ENCODE data around the gene PEX14.

DNA sequence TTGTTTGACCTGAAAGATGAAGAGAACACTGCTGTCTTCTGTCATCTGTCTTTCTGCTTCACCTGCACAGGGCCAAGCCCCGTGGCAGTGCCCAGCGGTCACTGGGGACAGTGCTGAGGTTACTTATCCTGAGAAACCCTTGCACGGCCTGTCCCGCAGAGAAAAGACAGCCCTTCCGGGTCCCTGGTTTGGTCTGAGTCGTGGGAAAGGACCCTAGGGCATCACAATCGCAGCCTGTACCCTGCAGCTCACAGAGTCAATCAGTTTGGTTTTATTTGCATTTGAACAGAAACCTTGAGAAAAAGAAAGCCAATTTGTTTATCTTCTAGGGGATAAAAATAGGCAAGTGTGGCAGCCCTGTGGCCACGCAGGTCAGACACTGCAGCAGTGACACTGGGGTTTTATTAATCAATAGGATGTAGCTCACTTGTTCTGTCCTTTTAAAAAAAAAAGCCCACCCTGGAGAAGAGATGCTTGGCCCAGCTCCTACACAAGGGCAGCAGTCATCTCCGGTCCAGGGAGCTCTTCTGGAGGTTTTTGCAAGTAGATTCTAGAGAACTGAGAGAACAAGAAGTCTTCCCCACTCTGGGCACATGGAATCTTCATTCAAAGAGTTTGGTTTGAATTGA is 120.0 kb downstream of the PEX14 start:
- TF ChIP-seq, protein P1, sequence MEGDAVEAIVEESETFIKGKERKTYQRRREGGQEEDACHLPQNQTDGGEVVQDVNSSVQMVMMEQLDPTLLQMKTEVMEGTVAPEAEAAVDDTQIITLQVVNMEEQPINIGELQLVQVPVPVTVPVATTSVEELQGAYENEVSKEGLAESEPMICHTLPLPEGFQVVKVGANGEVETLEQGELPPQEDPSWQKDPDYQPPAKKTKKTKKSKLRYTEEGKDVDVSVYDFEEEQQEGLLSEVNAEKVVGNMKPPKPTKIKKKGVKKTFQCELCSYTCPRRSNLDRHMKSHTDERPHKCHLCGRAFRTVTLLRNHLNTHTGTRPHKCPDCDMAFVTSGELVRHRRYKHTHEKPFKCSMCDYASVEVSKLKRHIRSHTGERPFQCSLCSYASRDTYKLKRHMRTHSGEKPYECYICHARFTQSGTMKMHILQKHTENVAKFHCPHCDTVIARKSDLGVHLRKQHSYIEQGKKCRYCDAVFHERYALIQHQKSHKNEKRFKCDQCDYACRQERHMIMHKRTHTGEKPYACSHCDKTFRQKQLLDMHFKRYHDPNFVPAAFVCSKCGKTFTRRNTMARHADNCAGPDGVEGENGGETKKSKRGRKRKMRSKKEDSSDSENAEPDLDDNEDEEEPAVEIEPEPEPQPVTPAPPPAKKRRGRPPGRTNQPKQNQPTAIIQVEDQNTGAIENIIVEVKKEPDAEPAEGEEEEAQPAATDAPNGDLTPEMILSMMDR (conservative IDR thresholded peaks at IDR 0.05; ENCODE audit: low read depth in 2 of 2), result no peak
- no peak for TF ChIP-seq JUNB (IDR thresholded peaks at IDR 0.05; ENCODE audit: unreplicated experiment)
- no peak for TF ChIP-seq POLR2AphosphoS5 (IDR thresholded peaks at IDR 0.05; ENCODE audit: low read depth)
- TF ChIP-seq, protein P2, sequence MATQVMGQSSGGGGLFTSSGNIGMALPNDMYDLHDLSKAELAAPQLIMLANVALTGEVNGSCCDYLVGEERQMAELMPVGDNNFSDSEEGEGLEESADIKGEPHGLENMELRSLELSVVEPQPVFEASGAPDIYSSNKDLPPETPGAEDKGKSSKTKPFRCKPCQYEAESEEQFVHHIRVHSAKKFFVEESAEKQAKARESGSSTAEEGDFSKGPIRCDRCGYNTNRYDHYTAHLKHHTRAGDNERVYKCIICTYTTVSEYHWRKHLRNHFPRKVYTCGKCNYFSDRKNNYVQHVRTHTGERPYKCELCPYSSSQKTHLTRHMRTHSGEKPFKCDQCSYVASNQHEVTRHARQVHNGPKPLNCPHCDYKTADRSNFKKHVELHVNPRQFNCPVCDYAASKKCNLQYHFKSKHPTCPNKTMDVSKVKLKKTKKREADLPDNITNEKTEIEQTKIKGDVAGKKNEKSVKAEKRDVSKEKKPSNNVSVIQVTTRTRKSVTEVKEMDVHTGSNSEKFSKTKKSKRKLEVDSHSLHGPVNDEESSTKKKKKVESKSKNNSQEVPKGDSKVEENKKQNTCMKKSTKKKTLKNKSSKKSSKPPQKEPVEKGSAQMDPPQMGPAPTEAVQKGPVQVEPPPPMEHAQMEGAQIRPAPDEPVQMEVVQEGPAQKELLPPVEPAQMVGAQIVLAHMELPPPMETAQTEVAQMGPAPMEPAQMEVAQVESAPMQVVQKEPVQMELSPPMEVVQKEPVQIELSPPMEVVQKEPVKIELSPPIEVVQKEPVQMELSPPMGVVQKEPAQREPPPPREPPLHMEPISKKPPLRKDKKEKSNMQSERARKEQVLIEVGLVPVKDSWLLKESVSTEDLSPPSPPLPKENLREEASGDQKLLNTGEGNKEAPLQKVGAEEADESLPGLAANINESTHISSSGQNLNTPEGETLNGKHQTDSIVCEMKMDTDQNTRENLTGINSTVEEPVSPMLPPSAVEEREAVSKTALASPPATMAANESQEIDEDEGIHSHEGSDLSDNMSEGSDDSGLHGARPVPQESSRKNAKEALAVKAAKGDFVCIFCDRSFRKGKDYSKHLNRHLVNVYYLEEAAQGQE (IDR thresholded peaks at IDR 0.05; ENCODE audit: unreplicated experiment), result no peak
- TF ChIP-seq EZH2phosphoT487 (IDR thresholded peaks at IDR 0.05; ENCODE audit: unreplicated experiment), result no peak
- no peak for TF ChIP-seq EZH2 (IDR thresholded peaks at IDR 0.05; ENCODE audit: low read depth, unreplicated experiment)
- no peak for TF ChIP-seq NANOG (IDR thresholded peaks at IDR 0.05; ENCODE audit: borderline replicate concordance)
- TF ChIP-seq CREB1 (CRISPR knock-in tag; IDR thresholded peaks at IDR 0.05; ENCODE audit: low read depth), result no peak
- TF ChIP-seq, protein P3, sequence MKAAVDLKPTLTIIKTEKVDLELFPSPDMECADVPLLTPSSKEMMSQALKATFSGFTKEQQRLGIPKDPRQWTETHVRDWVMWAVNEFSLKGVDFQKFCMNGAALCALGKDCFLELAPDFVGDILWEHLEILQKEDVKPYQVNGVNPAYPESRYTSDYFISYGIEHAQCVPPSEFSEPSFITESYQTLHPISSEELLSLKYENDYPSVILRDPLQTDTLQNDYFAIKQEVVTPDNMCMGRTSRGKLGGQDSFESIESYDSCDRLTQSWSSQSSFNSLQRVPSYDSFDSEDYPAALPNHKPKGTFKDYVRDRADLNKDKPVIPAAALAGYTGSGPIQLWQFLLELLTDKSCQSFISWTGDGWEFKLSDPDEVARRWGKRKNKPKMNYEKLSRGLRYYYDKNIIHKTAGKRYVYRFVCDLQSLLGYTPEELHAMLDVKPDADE (IDR thresholded peaks at IDR 0.05), result no peak

Measured in GM23338 (cell line).